NOMO-1 treated with dmso at 0.1 percent for 144 hours (cell line): ENCODE data around the gene MRS2.
"Not testable (repeated sequence)": the region's sequence is repeated elsewhere in the genome, so short reads cannot be mapped to it uniquely, and the experiment has no call there.

Source experiments
- DNase-seq: peaks from one replicate; lab custom pipeline; 2025; ENCODE audit not compliant: unreplicated experiment; lab: John Stamatoyannopoulos, UW

MRS2 gene

DNA sequence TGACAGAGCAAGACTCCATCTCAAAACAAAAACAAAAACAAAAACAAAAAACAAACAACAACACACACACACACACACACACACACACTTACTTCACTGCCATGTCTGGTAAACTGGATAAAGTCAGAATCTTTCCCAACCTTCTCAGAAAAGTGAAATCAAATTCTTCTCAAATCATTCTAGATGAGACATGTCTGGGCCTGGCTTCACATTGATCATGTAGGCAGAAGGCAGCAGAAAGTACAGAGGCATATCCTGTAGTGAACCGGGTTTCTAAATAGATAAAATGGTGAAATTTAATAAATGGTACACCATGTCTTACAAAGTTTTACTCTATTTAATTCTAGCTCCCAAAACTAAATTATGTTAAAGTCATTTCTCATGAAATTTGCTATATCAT lies 14.9 kb upstream of the MRS2 start:
- DNase-seq = no peak

GRCh38 chr6:24391208-24391607 lies 11.5 kb upstream of the MRS2 start:
- no peak for DNase-seq

DNA sequence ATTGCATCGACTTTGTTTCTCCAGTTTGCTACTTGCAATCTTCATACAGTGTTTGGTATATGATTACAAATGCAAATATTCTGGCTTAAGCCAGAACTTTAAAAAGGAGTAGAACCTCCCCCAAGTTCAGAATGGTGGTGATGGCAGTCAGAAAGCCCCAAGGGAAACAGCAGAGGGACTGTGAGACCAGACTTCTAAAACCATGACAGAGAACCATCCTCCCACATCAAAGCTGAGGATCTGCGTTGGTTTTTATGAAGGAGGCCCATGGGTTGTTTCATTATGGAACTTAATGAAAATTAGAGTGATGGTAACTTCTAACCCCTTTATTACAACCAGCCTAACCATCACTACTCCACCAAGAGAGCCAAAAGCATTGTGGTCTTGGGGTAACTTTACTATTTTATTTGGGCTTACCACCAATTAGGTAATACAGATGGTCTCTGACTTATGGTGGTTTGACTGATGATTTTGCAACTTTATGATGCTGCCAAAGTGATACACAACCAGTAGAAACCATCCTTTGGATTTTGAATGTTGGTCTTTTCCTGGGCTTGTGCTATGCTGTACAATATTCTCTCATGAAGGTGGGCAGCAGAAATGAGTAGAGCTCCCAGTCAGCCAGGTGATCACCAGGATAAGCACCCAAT lies 10.9 kb upstream of the MRS2 start:
- DNase-seq = no peak

GRCh38 chr6:24394061-24394779 lies 8.5 kb upstream of the MRS2 start:
- DNase-seq = no peak

GRCh38 chr6:24394780-24395437 lies 7.8 kb upstream of the MRS2 start:
- DNase-seq = peak; percentile 21

DNA sequence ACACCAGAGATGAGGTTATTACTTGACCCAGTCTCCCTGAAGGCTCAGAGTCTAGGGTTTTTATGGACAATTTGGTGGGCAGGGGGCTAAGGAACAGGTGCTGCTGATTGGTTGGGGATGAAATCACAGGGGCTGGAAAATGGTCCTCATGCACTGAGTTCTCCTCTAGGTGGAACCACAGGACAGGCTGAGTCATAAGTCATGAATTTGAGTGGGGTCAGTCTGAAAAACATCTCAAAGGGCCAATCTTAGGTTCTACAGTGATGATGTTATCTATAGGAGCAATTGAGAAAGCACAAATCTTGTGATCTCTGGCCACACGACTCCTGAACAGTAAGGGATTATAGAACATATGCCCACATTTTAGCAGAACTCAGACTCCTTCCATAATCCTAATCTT lies 5.9 kb upstream of the MRS2 start:
- no peak for DNase-seq

- no peak for DNase-seq
These were observed 5.1 kb upstream of the MRS2 start for GRCh38 chr6:24397631-24398030.

- DNase-seq = not testable (repeated sequence)
These were observed 2.4 kb upstream of the MRS2 start for GRCh38 chr6:24400045-24401039.

DNA sequence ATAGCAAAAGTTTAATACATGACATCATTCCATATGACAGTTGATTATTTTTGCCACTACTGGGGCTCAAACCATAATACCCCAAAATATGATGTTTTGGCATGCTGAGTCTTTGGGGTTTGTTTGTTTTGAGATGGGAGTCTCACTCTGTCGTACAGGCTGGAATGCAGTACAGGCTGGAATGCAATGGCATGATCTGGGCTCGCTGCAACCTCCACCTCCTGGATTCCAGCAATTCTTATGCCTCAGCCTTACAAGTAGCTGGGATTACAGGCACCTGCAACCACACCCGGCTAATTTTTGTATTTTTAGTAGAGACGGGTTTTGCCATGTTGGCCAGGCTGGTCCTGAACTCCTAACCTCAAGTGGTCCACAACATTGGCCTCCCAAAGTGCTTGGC lies 1.3 kb upstream of the MRS2 start:
- no peak for DNase-seq

- no peak for DNase-seq
These were observed 727 bp downstream of the MRS2 start for GRCh38 chr6:24403501-24403824.

- DNase-seq = no peak
These were observed 2.5 kb downstream of the MRS2 start for GRCh38 chr6:24405262-24405661.

DNA sequence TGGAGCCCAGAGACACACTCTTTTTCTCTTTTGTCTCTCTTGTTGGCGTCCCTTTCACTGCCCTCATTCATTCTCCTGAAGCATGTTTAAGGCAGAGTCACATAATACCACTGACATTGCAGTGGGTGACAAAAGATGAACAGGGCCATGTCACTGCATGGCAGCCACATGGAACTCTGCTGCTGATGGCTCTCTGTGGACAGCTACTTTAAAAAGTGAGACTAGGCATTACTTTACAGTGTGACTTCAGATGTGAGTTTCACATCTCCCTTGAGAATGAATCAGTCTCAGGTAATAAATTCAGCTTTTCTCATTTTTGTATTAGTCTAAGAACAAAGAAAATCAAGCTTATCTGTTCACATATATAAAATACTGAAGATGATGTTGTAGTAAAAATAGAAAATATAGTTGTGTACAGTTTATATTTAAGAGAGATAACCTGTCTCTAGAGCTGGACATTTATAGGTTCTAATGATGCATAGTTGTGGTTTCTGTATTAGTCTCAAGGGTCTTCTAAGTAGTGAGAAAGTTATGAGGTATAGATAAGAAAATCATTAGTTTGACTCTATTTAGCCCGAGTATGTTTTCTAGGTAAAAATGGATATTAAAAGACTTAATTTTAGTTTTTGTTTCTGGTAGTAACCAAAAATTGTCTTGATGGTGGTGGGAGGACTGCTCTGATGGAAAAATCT lies 6.1 kb downstream of the MRS2 start:
- DNase-seq = no peak

GRCh38 chr6:24410622-24411021 lies 7.9 kb downstream of the MRS2 start:
- DNase-seq = no peak

GRCh38 chr6:24412294-24412693 lies 9.6 kb downstream of the MRS2 start:
- DNase-seq = no peak

DNA sequence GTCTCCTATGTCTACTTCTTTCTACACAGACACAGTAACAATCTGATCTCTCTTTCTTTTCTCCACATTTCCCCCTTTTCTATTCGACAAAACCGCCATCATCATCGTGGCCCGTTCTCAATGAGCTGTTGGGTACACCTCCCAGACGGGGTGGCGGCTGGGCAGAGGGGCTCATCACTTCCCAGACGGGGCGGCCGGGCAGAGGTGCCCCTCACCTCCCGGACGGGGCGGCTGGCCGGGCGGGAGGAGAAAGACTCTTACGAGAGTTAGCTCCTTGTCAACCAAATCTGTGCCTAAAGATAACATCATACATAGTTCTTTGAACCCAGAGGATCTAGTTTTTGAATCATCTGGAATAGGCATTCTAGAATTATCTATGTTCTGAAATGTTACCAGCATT lies 11.8 kb downstream of the MRS2 start:
- not testable (repeated sequence) for DNase-seq

- no peak for DNase-seq
These were observed 13.0 kb downstream of the MRS2 start for GRCh38 chr6:24415753-24416152.

GRCh38 chr6:24419526-24419925 lies 16.8 kb downstream of the MRS2 start:
- no peak for DNase-seq

DNA sequence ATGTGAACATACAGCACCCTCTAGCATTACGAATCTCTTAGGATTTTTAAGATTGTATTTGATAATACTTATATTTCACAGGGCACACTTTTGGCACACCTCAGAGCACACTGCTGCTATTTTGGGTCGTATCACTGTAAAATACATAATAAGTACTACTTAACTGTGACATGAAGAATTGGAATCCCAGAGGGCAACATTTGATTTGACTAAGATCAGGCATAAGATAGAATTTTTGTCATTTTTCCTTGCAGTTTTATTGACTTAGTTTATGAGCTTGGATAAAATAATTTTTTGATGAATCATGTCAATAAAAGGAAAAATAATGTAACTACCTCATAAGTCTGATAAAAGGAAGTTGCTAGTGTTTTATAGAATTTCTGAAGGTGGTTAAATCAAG lies 22.4 kb downstream of the MRS2 start:
- no peak for DNase-seq

DNA sequence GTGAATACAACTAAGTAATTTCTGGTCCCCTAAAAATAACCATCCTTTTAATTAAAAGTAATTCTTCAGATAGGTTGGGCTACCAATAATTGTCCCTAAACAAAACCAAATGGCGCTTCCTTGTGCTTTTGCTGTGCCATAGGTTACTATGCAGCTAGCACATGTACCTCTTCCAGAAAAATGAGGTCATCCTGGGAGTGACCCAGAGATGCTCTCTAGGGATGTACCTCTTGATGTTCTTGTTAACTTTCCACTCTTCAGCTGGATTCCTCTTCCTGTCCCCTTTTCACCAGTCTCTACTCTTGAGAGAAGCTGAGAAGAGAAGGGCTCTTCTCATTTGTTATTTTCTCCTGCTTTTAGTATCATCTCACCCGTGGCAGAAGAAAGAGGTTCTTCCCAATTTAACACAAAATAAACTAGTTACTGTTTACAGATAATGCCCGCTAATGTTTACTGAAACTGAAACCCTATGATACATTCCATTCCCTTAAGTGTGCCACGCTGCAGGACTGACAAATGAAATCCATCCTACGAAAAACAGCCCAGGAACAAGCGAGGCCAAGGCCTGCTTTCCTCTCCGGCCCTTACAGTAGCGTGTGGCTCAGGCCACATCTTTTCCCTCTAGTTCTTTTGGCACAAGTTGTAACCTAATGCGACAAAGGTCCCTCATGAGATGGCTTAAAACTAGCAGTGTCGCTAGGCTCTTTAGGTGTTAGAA lies 24.2 kb downstream of the MRS2 start:
- DNase-seq = no peak

GRCh38 chr6:24428615-24429014 lies 25.9 kb downstream of the MRS2 start:
- DNase-seq = no peak
